ENCODE data around the gene OSBPL6.

DNA sequence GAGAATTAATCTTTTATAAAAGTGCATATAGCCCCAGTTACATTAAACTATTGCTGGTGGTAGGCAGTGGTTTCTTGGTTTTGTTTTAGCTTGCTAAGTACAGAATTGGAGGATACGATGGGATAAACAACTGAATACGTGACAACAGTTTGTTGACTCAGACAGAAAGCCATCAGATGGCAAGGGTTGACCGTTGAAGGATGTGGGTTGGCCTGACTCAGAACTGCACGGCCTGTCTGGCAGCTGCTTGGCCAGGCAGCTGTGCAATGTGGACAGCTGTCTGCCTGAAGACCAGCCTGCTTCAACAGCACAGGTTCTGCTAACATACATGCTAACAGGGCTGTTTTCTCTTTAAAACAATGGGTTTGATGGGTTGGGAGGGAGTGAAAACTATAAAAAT, 210.1 kb downstream of the OSBPL6 start:
- TF ChIP-seq EZH2 (IDR thresholded peaks at IDR 0.05; ENCODE audit: low read length), result no peak
- TF ChIP-seq, protein P1, sequence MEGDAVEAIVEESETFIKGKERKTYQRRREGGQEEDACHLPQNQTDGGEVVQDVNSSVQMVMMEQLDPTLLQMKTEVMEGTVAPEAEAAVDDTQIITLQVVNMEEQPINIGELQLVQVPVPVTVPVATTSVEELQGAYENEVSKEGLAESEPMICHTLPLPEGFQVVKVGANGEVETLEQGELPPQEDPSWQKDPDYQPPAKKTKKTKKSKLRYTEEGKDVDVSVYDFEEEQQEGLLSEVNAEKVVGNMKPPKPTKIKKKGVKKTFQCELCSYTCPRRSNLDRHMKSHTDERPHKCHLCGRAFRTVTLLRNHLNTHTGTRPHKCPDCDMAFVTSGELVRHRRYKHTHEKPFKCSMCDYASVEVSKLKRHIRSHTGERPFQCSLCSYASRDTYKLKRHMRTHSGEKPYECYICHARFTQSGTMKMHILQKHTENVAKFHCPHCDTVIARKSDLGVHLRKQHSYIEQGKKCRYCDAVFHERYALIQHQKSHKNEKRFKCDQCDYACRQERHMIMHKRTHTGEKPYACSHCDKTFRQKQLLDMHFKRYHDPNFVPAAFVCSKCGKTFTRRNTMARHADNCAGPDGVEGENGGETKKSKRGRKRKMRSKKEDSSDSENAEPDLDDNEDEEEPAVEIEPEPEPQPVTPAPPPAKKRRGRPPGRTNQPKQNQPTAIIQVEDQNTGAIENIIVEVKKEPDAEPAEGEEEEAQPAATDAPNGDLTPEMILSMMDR (optimal IDR thresholded peaks at IDR 0.05 in 1 of 3, IDR thresholded peaks at IDR 0.05 in 1 of 3, conservative IDR thresholded peaks at IDR 0.05 in 1 of 3; ENCODE audit: extremely low read depth in 1 of 3, insufficient read depth in 2 of 3, low read length in 3 of 3), result no peak

All from keratinocyte (primary cell).